ENCODE results near the gene MTUS2.

The MTUS2 gene

DNA sequence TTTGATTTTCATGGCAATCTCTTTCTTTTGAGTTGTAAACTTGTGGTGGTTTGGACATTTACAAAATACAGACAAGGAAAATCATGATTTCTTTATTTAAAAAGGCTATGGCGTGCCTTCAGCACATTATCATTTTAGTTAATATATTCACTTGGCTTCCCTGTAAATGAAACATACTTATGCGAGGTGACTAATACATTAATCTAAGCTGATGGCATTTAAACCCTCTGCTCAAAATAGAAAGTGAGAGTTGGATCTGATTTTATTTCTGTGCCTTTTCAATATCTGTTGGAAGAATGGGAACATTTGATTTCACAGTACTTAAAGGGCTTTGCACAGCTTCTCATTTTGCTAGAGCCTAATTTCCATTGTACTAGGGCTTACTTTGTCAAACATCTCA, 289.8 kb downstream of the MTUS2 start:
- no peak for DNase-seq (ENCODE audit: extremely low read depth, low read depth)
- H3K4me3 ChIP-seq (replicated peaks; ENCODE audit: low read depth, low read length) = no peak overlapping the region
- no peak for TF ChIP-seq CTCF (IDR thresholded peaks at IDR 0.05; ENCODE audit: low read depth, low read length, missing control alignments)

- no peak for DNase-seq (ENCODE audit: extremely low read depth, low read depth)
- no peak for TF ChIP-seq CTCF (IDR thresholded peaks at IDR 0.05; ENCODE audit: low read depth, low read length, missing control alignments)
- H3K4me3 ChIP-seq (replicated peaks; ENCODE audit: low read depth, low read length) = no peak overlapping the region
These were observed 291.3 kb downstream of the MTUS2 start for GRCh38 chr13:29111446-29111845.

GRCh38 chr13:29115842-29116241, 295.7 kb downstream of the MTUS2 start:
- TF ChIP-seq CTCF (IDR thresholded peaks at IDR 0.05; ENCODE audit: low read depth, low read length, missing control alignments) = no peak
- no peak for DNase-seq (ENCODE audit: extremely low read depth, low read depth)
- H3K4me3 ChIP-seq (replicated peaks; ENCODE audit: low read depth, low read length) = no peak overlapping the region

DNA sequence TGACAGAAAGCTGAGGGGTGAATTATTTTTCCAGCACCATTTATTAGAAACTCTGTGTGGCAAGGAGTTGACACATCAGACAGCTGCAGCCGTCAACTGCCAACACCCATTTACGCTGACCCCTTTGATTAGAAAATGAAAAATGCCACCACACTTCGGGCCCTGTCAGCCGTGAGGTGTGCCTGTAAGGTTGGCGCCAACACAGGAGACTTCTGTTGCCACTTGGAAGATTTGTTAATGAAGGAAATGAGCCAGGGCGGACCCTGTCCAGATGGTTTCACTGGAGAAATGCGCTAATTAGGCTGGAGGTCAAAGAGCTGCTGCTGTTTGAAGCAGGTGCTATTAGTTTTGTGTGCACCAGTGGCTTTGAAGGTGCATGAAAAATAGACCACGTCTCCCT, 297.5 kb downstream of the MTUS2 start:
- H3K4me3 ChIP-seq (replicated peaks; ENCODE audit: low read depth, low read length) = no peak overlapping the region
- no peak for TF ChIP-seq CTCF (IDR thresholded peaks at IDR 0.05; ENCODE audit: low read depth, low read length, missing control alignments)
- no peak for DNase-seq (ENCODE audit: extremely low read depth, low read depth)

DNA sequence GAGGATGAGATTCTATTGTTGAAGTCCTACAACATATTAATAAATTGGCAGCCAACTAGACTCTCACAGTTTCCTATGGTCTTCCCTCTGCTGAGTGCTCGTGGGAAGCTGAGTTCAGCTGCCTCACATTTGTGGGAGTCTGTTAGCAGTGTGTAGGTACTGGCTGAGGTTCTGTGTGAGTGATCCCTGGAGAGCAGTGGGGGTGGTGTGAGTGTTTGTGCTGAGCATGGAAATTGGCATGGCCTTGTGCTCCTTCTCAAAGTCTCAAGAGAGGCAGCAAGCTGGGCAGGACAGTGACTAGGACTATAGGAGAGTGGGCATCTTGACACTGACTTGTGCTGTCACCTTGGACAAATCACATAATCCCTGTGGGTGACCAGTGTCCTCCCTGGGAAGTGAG, 298.3 kb downstream of the MTUS2 start:
- no peak for DNase-seq (ENCODE audit: extremely low read depth, low read depth)
- no peak overlapping the region for H3K4me3 ChIP-seq (replicated peaks; ENCODE audit: low read depth, low read length)
- no peak for TF ChIP-seq CTCF (IDR thresholded peaks at IDR 0.05; ENCODE audit: low read depth, low read length, missing control alignments)

DNA sequence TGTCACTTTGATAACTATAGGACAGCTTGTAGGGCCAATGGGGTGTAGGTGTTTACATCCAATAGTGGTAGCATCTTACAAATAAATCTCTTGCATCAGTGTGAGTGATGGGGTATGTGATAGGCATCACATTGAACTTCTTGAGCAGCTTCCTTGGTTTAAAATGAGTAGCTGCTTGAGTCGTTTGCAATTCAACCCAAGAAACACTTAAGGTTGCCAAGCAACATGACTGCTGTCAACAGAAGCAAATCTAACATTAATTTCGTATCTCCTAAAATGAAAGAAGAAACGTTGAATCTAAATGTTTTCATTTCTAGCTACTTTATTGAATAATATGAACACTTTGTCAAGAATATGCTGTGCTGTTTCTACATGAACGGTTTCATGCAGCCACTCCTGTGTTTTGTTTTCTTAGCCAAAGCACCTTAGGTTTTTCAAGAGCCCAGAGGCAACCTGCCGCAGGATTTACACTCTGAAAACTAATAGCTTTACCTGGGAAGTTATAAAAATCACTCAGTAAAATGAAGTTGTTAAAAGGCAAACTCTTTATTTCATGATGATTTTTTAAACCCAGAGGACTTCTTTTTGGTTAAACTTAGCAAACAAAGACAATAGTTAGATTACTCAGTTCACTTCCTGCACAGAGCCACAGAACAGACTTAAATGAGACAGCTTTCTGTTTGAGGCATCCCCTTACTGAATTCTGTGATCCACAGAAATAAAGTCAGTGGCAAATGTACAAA, 305.2 kb downstream of the MTUS2 start:
- TF ChIP-seq CTCF (IDR thresholded peaks at IDR 0.05; ENCODE audit: low read depth, low read length, missing control alignments) = no peak
- H3K4me3 ChIP-seq (replicated peaks; ENCODE audit: low read depth, low read length) = no peak overlapping the region
- no peak for DNase-seq (ENCODE audit: extremely low read depth, low read depth)

DNA sequence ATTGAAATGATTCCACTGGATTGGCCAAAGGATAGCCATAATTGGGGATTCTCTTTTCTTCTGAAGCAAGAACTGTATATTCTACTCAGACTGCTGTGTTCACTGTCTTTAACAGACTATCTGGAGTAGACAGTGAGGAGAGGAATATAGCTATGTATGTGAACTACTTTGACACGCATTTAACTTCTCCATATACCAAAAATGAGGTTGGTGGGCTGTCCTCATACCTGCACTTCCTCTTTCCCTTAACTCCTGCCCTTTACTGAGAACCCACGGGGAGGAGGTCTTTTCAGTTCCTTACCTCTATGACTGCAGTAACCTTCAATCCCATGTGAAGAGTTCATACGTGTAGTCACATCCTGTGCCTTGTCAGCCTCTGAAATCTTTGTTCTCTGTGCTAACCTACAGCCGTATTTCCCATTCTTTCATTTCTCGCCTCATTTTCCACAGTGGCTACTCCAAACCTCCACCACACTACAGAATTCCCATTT, 305.8 kb downstream of the MTUS2 start:
- TF ChIP-seq CTCF (IDR thresholded peaks at IDR 0.05; ENCODE audit: low read depth, low read length, missing control alignments) = no peak
- DNase-seq (ENCODE audit: extremely low read depth, low read depth) = no peak
- no peak overlapping the region for H3K4me3 ChIP-seq (replicated peaks; ENCODE audit: low read depth, low read length)

All from HFF-Myc (cell line).